Mucosa of rectum (tissue), 2 donors: ENCODE measurements around the gene WDR72.
A peak's percentile ranks its signal among the peaks of the same experiment; 100 is the strongest.

Source experiments
- H3K27ac ChIP-seq, 2 donors: one replicate each; pipeline ENCODE4 v1.7.0; 2013; ENCODE audit warnings: inconsistent platforms in 2 of 2, low read depth in 2 of 2, low read length in 2 of 2
- H3K27me3 ChIP-seq, 2 donors: one replicate each; pipeline ENCODE4 v1.7.0; 2013; ENCODE audit warnings: low read length in 2 of 2; ENCODE audit not compliant: control insufficient read depth in 2 of 2, insufficient read depth in 2 of 2
- H3K36me3 ChIP-seq, 2 donors: one replicate each; pipeline ENCODE4 v1.7.0; 2013; ENCODE audit warnings: low read length in 2 of 2; ENCODE audit not compliant: control insufficient read depth in 2 of 2, insufficient read depth in 2 of 2
- H3K4me1 ChIP-seq, 2 donors: one replicate each; pipeline ENCODE4 v1.7.0; 2013; ENCODE audit warnings: low read length in 2 of 2, mild to moderate bottlenecking in 1 of 2; ENCODE audit not compliant: control insufficient read depth in 2 of 2, insufficient read depth in 2 of 2
- H3K4me3 ChIP-seq, 2 donors: one replicate each; pipeline ENCODE4 v1.7.0; 2013; ENCODE audit warnings: low read length in 2 of 2
- H3K9ac ChIP-seq, 2 donors: one replicate each; pipeline ENCODE4 v1.7.0; 2013; ENCODE audit warnings: low read length in 2 of 2, low read depth in 1 of 2, mild to moderate bottlenecking in 1 of 2
- H3K9me3 ChIP-seq, 2 donors: one replicate each; pipeline ENCODE4 v1.7.0; 2013; ENCODE audit warnings: low read length in 2 of 2; ENCODE audit not compliant: control insufficient read depth in 2 of 2
- donor health status: healthy.
- donor health status: Normal muscosa, but diverticular disease.

Gene WDR72

DNA sequence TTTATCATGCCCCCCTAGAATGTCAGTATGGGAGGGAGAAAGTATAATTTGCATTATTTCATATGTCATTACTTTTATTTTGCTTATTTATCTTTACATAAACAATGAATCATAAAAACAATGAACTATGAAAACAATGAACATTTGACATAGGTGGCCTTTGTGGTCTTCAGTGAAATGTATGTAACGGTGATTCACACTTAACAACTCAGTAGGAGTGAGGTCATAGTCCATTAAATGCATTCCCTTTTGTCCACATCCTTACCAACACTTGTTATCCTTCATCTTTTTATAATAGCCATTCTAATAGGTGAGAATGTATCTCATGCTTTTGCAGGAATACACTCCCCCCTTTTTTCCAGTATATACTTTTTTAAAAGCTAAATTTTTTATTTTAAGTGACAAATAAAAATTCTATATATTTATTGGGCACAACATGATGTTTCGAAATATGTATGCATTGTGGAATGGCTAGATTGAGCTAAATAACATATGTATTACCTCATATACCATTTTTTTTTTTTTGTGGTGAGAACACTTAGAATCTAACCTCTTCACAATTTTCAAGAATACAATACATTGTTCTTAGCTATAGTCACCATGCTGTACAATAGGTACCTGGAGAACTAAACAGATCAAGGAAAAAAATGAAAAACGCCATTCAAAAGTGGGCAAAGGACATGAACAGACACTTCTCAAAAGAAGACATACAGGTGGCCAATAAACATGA is 189.5 kb downstream of the WDR72 start:
- Histone ChIP-seq H3K9ac (no peak overlapping the region), H3K4me1 (no peaks in the 10 kb centered on the region), H3K27ac (no peak overlapping the region), H3K36me3 (no peaks in the 10 kb centered on the region), H3K9me3 (no peaks in the 10 kb centered on the region), H3K4me3 (no peak overlapping the region), H3K27me3 (no peaks in the 10 kb centered on the region)

DNA sequence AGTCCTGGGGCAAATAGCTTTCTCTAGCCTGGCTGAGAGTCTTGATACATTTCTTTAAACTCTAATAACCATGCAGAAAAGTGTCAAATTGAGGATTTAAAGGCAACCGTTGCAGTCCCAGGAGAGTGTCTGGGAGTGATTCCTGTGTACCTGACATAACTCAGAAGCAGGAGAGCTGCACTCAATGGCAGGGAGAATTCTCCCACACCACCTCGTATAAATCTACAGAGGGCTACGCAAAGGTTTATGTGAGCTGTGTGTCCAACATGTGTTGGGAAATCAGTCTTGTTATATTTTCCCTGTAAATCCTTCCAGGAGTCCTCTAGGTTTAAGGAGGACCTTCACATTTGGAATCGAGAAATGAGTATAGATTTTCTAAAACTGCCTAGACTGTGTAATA is 192.6 kb downstream of the WDR72 start:
- no peaks in the 10 kb centered on the region for H3K9me3 ChIP-seq
- H3K4me3 ChIP-seq: no peak overlapping the region
- H3K4me1 ChIP-seq: no peaks in the 10 kb centered on the region
- no peak overlapping the region for H3K27ac ChIP-seq
- H3K36me3 ChIP-seq: no peaks in the 10 kb centered on the region
- no peak overlapping the region for H3K9ac ChIP-seq
- H3K27me3 ChIP-seq: no peaks in the 10 kb centered on the region

DNA sequence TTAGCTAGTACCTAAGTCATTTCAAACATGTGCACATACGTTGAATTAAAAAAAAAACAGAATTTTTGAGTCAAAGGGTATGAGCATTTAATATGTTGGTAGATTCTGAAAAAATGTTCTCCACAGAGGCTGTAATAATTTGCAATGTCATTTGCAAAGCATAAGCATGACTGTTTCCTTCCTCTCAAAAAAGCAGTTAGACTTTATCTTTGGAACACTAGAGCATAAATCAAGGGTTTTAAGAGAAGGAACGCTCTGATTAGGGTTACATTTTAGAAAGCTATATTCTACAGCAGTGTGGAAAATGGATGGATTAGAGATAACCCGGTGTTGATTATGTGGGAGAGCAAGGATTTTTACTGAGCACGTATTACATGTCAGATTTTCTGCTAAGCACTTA is 193.7 kb downstream of the WDR72 start:
- no peaks in the 10 kb centered on the region for H3K9me3 ChIP-seq
- no peaks in the 10 kb centered on the region for H3K36me3 ChIP-seq
- H3K4me1 ChIP-seq: no peaks in the 10 kb centered on the region
- no peak overlapping the region for H3K27ac ChIP-seq
- no peak overlapping the region for H3K4me3 ChIP-seq
- H3K9ac ChIP-seq: no peak overlapping the region
- no peaks in the 10 kb centered on the region for H3K27me3 ChIP-seq

- Histone ChIP-seq H3K9ac (no peak overlapping the region), H3K4me1 (peaks cover 0 to 8% of the 10 kb centered on the region in 2 donors), H3K4me3 (no peak overlapping the region), H3K27ac (no peak overlapping the region), H3K27me3 (no peaks in the 10 kb centered on the region), H3K36me3 (no peaks in the 10 kb centered on the region), H3K9me3 (no peaks in the 10 kb centered on the region)
Observed at GRCh38 chr15:53564647-53565046, 194.8 kb downstream of the WDR72 start.

DNA sequence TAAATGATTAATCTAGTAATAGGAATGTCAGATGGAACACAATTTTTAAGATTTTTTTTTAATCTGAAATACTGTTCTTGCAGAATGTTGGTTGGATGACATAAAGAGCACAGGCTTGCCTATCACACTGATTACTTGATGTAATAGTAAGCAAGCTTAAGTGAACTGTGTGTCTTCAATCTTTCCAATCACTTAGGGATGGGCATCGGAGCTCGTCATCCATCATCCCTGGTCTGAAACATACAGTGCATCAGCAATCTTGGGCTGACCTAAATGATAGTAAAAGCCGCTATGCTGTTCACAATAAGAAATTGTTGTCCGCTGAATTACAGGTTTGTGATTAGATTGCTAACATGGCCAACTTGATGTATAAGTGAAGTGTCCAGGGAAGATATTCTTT is 195.8 kb downstream of the WDR72 start:
- Histone ChIP-seq H3K27ac (no peak overlapping the region), H3K4me3 (no peak overlapping the region), H3K36me3 (no peaks in the 10 kb centered on the region), H3K27me3 (no peaks in the 10 kb centered on the region), H3K9me3 (no peaks in the 10 kb centered on the region), H3K9ac (no peak overlapping the region), H3K4me1 (peaks cover 2 to 10% of the 10 kb centered on the region in 2 donors)

- H3K36me3 ChIP-seq: no peaks in the 10 kb centered on the region
- no peaks in the 10 kb centered on the region for H3K27me3 ChIP-seq
- peak overlapping the region; percentile 46 to 49 for H3K27ac ChIP-seq
- H3K4me1 ChIP-seq: peaks cover 4 to 10% of the 10 kb centered on the region in 2 donors
- H3K9me3 ChIP-seq: no peaks in the 10 kb centered on the region
- peak overlapping the region in 1 of 2 donors; percentile 14 for H3K4me3 ChIP-seq
- H3K9ac ChIP-seq: no peak overlapping the region
Observed at GRCh38 chr15:53559364-53560277, 199.8 kb downstream of the WDR72 start.

GRCh38 chr15:53558384-53558783 is 201.1 kb downstream of the WDR72 start:
- no peak overlapping the region for H3K9ac ChIP-seq
- no peaks in the 10 kb centered on the region for H3K36me3 ChIP-seq
- H3K9me3 ChIP-seq: no peaks in the 10 kb centered on the region
- H3K27ac ChIP-seq: no peak overlapping the region
- H3K4me3 ChIP-seq: no peak overlapping the region
- no peaks in the 10 kb centered on the region for H3K27me3 ChIP-seq
- H3K4me1 ChIP-seq: peaks cover 4 to 10% of the 10 kb centered on the region in 2 donors

DNA sequence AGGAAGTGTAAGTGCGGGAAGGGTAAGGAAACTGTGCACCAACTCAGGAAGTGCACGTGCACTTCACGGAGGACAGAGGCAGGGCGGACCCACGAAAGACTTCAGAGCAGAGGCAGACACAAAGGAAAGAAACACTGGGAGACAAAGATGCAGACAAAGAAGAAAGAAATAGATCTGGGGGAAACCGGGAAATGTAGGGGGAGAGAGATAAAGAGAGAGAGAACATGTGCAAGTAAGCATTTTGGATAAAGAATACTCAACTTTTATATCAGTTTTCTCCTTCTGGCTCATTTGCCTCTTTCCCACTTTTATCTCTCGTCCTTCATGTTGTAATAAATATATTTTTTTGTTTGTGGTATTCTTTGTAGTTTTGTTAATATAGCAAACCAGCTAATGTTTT is 204.2 kb downstream of the WDR72 start:
- Histone ChIP-seq H3K36me3 (no peaks in the 10 kb centered on the region), H3K27me3 (no peaks in the 10 kb centered on the region), H3K4me1 (peaks cover 4 to 18% of the 10 kb centered on the region in 2 donors), H3K9ac (no peak overlapping the region), H3K4me3 (no peak overlapping the region), H3K27ac (no peak overlapping the region), H3K9me3 (no peaks in the 10 kb centered on the region)

DNA sequence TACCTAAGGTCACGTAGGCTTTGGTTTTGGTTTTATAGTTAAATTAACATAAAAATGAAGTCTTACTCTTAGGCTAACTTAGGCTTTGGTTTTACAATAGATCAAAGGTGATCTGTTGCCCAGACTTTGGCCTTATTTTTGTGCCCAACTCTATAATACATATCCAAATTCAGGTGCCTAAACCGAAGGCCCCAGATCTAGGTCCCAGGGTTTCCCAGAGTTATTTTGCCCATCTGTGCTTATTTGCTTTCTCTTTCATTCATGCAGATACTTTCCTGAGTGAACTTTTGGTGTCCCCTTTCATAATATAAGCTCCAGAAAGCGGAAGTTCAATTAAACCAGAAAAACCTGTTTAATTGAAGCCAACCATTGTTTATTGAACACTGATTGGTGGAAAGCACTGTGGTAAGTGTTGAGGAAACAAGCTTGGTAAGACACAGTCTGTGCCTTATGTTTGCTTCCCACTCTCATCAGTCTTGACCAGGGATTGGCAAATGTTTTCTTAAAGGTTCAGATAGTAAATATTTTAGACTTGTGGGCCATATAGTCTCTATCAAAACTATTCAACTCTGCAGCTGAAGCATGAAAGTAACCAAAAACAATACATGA is 209.7 kb downstream of the WDR72 start:
- Histone ChIP-seq H3K36me3 (no peaks in the 10 kb centered on the region), H3K27ac (peak overlapping the region; percentile 32 to 64), H3K4me1 (peaks cover 0 to 18% of the 10 kb centered on the region in 2 donors), H3K4me3 (no peak overlapping the region), H3K27me3 (no peaks in the 10 kb centered on the region), H3K9me3 (no peaks in the 10 kb centered on the region), H3K9ac (no peak overlapping the region)

GRCh38 chr15:53548236-53548635 is 211.2 kb downstream of the WDR72 start:
- Histone ChIP-seq H3K4me1 (peaks cover 0 to 18% of the 10 kb centered on the region in 2 donors), H3K27ac (no peak overlapping the region), H3K36me3 (no peaks in the 10 kb centered on the region), H3K9ac (no peak overlapping the region), H3K9me3 (no peaks in the 10 kb centered on the region), H3K4me3 (no peak overlapping the region), H3K27me3 (no peaks in the 10 kb centered on the region)
